HG03378 (cell line): ENCODE results near the gene ERVH48-1.
"Not testable (repeated sequence)": the region's sequence is repeated elsewhere in the genome, so short reads cannot be mapped to it uniquely, and the experiment has no call there.

Experiments used
- ATAC-seq: cut with Tn5 transposase; IDR thresholded peaks from one replicate; pipeline ENCODE4 v1.9.1; 2021; ENCODE audit warnings: mild to moderate bottlenecking, moderate library complexity; ENCODE audit not compliant: unreplicated experiment

Gene ERVH48-1

GRCh38 chr21:42939582-42940413 lies 14.4 kb upstream of the ERVH48-1 start:
- ATAC-seq = no peak

GRCh38 chr21:42938606-42938995 lies 13.2 kb upstream of the ERVH48-1 start:
- not testable (repeated sequence) for ATAC-seq

GRCh38 chr21:42937960-42938605 lies 12.7 kb upstream of the ERVH48-1 start:
- ATAC-seq = no peak

GRCh38 chr21:42937034-42937940 lies 11.9 kb upstream of the ERVH48-1 start:
- ATAC-seq = not testable (repeated sequence)

DNA sequence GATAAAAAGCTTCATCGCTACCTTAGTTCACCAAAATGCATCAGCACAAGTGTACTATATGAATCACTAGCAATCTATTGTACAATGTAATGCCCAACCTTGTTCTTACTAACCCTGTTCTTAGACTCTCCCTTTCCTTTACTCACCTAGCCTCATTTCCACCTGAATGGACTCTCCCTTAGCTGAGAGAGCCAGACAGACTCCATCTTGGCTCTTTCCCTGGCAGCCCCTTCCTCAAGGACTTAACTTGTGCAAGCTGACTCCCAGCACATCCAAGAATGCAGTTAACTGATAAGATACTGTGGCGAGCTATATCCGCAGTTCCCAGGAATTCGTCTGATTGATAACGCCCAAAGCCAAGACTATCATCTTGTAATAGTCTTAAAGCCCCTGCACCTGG lies 10.9 kb upstream of the ERVH48-1 start:
- not testable (repeated sequence) for ATAC-seq

DNA sequence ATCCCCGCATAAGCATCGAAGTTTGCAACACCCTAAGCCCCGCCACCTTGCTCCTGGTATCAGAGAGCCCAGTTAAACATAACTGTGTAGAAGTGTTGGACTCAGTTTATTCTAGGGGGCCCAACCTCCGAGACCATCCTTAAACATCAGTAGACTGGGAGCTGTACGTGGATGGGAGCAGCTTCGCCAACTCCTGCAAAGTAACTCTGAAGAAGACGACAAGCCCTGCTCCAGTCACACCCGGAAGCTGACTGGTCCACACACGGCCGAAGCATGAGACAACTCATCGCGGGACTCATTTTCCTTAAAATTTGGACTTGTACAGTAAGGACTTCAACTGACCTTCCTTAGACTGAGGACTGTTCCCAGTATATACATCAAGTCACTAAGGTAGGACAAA lies 8.5 kb upstream of the ERVH48-1 start:
- ATAC-seq = not testable (repeated sequence)

GRCh38 chr21:42933137-42933970 lies 7.9 kb upstream of the ERVH48-1 start:
- not testable (repeated sequence) for ATAC-seq

GRCh38 chr21:42932378-42933136 lies 7.1 kb upstream of the ERVH48-1 start:
- ATAC-seq = not testable (repeated sequence)

DNA sequence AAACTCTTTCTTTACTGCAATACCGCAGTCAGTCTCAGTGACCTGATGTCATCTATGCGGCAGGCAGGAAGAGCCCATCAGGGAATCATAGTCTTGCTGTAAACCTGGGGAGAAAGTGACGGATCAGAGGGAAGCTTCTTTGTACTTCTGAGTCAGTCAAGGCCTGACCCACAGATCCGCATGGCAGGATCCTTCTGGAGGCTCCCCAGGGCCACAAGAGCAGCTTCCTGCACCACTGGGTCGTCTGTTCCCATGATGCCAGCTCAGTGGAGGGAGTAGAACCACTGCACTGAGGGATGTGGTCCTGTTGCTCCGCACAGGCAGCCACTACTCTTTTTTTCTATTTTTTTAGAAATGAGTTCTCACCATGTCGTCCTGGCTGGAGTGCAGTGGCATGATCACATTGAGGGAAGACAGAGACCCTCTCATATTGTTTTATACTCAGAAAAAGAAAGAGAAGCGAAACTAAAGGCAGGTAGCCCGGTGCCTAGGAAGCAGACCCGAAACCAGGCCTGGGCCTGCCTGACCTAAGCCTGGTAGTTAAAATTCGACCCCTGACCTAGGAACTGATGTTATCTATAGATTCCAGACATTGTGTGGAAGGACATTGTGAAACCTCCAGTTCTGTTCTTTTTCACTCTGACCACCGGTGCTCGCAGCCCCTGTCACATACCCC lies 6.3 kb upstream of the ERVH48-1 start:
- no peak for ATAC-seq

GRCh38 chr21:42929969-42930368 lies 4.5 kb upstream of the ERVH48-1 start:
- no peak for ATAC-seq

DNA sequence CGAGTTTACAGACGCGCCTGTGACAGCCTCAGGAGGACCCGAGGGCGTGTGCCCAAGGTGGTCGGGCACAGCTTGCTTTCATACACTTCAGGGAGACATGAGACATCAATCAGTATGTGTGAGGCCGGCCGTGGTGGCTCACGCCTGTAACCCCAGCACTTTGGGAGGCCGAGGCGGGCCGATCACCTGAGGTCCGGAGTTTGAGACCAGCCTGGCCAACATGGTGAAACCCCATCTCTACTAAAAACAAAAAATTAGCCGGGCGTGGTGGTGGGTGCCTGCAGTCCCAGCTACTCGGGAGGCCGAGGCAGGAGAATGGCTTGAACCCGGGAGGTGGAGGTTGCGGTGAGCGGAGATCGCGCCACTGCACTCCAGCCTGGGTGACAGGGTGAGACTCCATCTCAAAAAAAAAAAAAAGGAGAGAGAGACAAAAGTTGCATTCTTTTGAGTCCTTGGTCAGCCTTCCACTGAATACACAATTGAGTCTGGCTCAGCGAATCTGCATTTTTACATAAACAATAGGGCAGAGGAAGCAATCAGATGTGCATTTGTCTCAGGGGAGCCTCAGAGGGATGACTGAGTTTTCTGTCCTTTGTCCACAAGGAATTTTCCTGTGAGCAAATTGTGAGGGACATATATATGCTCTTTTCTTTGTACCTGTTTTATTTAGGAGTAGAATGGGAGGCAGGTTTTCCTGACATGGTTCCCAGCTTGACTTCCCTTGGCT lies 2.2 kb upstream of the ERVH48-1 start:
- ATAC-seq = not testable (repeated sequence)

DNA sequence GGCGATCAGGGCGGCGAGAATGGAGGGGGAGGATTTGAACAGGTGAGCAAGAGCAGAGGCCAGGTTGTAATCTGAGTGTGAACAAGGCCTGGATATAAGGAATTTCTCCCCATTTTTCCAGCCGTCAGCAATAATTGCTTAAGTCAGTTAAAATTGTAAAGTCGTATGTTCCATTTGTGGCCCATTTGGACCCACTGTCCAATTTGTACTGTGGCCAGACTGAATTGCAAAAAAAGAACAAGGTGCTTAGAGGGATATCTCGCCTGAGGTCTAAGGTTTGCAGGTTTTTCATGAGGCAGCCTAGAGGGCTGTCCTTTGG lies 1.0 kb downstream of the ERVH48-1 start:
- ATAC-seq = no peak

- peak; percentile 55 for ATAC-seq
Observed at GRCh38 chr21:42923553-42924432, 1.6 kb downstream of the ERVH48-1 start.

GRCh38 chr21:42922918-42923317 lies 2.5 kb downstream of the ERVH48-1 start:
- ATAC-seq = no peak

GRCh38 chr21:42921927-42922326 lies 3.5 kb downstream of the ERVH48-1 start:
- ATAC-seq = no peak

GRCh38 chr21:42918291-42918690 lies 7.1 kb downstream of the ERVH48-1 start:
- no peak for ATAC-seq

GRCh38 chr21:42913476-42913875 lies 12.0 kb downstream of the ERVH48-1 start:
- ATAC-seq = no peak

- ATAC-seq = not testable (repeated sequence)
Observed at GRCh38 chr21:42911920-42912319, 13.5 kb downstream of the ERVH48-1 start.
